ENCODE data around the gene ZKSCAN3.

DNA sequence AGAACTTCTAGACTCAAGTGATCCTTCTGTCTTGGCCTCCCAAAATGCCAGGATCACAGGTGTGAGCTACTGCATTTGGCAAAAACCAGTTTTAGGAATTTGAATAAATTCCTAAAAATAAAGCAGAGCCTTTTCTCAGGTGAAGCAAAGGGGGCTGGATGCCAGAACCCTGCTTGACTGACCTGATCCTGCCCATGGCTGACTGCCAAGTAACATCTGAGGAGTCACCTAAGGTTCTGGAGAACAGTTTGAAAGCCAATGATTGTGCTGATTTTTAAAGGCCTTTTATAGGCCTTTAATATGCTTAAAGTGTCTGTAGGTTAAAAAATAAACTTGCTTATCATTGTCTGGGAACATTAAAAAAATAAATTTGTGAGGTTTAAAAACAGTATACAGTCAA is 63.9 kb downstream of the ZKSCAN3 start:
- TF ChIP-seq, protein P1, sequence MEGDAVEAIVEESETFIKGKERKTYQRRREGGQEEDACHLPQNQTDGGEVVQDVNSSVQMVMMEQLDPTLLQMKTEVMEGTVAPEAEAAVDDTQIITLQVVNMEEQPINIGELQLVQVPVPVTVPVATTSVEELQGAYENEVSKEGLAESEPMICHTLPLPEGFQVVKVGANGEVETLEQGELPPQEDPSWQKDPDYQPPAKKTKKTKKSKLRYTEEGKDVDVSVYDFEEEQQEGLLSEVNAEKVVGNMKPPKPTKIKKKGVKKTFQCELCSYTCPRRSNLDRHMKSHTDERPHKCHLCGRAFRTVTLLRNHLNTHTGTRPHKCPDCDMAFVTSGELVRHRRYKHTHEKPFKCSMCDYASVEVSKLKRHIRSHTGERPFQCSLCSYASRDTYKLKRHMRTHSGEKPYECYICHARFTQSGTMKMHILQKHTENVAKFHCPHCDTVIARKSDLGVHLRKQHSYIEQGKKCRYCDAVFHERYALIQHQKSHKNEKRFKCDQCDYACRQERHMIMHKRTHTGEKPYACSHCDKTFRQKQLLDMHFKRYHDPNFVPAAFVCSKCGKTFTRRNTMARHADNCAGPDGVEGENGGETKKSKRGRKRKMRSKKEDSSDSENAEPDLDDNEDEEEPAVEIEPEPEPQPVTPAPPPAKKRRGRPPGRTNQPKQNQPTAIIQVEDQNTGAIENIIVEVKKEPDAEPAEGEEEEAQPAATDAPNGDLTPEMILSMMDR (IDR thresholded peaks at IDR 0.05), result no peak
- TF ChIP-seq POLR2A (IDR thresholded peaks at IDR 0.05) (no peak), POLR2AphosphoS5 (IDR thresholded peaks at IDR 0.05) (no peak)
